Measurements from ENCODE around the gene PLA2G12A. TPM values are rescaled to one million over a fixed set of nuclear protein-coding genes. Genes with fewer than 3 reads are reported as not detected.

PLA2G12A gene
- total and polyA plus RNA-seq, 9 of the 15 experiments (the other 6 are each of a cell fraction or from before 2014, with no cell fraction given): 24.2 to 226 (median 80.5) TPM

- TF ChIP-seq MXD1 (CRISPR knock-in tag; IDR thresholded peaks at IDR 0.05; ENCODE audit: borderline replicate concordance, poor library complexity, severe bottlenecking) (no peak), SNIP1 (IDR thresholded peaks at IDR 0.05; ENCODE audit: low read depth) (no peak), SP1 (CRISPR knock-in tag; IDR thresholded peaks at IDR 0.05) (no peak), NFIC (IDR thresholded peaks at IDR 0.05) (no peak), ZNF124 (CRISPR knock-in tag; IDR thresholded peaks at IDR 0.05) (no peak), WHSC1 (IDR thresholded peaks at IDR 0.05; ENCODE audit: low read length) (no peak), ETV1 (tag; conservative IDR thresholded peaks at IDR 0.05; ENCODE audit: low read depth) (no peak)
These were observed 24.4 kb upstream of the PLA2G12A start (continued) for GRCh38 chr4:109754093-109754857.

GRCh38 chr4:109752525-109752924, 22.7 kb upstream of the PLA2G12A start:
- in situ Hi-C loops (cut with MboI): no loop called here
- no peak overlapping the region for H3K9ac ChIP-seq (ENCODE audit: insufficient read depth in 1 of 2, low read depth in 2 of 2, low read length in 2 of 2)
- no peaks in the 10 kb centered on the region for H4K20me1 ChIP-seq (replicated peaks; ENCODE audit: control insufficient read depth, insufficient read depth, low read length)
- intact Hi-C loops (cut with micrococcal nuclease): no loop called here
- FAIRE-seq (no peak), DNase-seq (ENCODE audit: extremely low read depth in 1 of 4, low spot score in 3 of 4) (no peak), ATAC-seq (no peak)
- H2AFZ ChIP-seq (ENCODE audit: low read depth, low read length): no peak overlapping the region
- H3K27ac ChIP-seq (ENCODE audit: extremely low read depth, low read depth, low read length): no peak overlapping the region
- TF ChIP-seq HBP1 (CRISPR knock-in tag; IDR thresholded peaks at IDR 0.05): no peak
- no peak for TF ChIP-seq TFAM (CRISPR knock-in tag; conservative IDR thresholded peaks at IDR 0.05)
- TF ChIP-seq SMARCE1 (IDR thresholded peaks at IDR 0.05): no peak
- TF ChIP-seq CSDE1 (IDR thresholded peaks at IDR 0.05): no peak
- TF ChIP-seq, protein P1, sequence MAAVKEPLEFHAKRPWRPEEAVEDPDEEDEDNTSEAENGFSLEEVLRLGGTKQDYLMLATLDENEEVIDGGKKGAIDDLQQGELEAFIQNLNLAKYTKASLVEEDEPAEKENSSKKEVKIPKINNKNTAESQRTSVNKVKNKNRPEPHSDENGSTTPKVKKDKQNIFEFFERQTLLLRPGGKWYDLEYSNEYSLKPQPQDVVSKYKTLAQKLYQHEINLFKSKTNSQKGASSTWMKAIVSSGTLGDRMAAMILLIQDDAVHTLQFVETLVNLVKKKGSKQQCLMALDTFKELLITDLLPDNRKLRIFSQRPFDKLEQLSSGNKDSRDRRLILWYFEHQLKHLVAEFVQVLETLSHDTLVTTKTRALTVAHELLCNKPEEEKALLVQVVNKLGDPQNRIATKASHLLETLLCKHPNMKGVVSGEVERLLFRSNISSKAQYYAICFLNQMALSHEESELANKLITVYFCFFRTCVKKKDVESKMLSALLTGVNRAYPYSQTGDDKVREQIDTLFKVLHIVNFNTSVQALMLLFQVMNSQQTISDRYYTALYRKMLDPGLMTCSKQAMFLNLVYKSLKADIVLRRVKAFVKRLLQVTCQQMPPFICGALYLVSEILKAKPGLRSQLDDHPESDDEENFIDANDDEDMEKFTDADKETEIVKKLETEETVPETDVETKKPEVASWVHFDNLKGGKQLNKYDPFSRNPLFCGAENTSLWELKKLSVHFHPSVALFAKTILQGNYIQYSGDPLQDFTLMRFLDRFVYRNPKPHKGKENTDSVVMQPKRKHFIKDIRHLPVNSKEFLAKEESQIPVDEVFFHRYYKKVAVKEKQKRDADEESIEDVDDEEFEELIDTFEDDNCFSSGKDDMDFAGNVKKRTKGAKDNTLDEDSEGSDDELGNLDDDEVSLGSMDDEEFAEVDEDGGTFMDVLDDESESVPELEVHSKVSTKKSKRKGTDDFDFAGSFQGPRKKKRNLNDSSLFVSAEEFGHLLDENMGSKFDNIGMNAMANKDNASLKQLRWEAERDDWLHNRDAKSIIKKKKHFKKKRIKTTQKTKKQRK (IDR thresholded peaks at IDR 0.05; ENCODE audit: borderline replicate concordance, low read depth, low read length): no peak
- TF ChIP-seq ATF2 (CRISPR knock-in tag; IDR thresholded peaks at IDR 0.05): no peak
- TF ChIP-seq MAZ (CRISPR knock-in tag; conservative IDR thresholded peaks at IDR 0.05 in 1 of 2, IDR thresholded peaks at IDR 0.05 in 1 of 2): no peak
- TF ChIP-seq ZNF316 (IDR thresholded peaks at IDR 0.05): no peak
- no peaks in the 10 kb centered on the region for H3K9me3 ChIP-seq (replicated peaks; ENCODE audit: control insufficient read depth, insufficient read depth, low read depth, low read length)
- H3K4me1 ChIP-seq (replicated peaks in 1 of 2; ENCODE audit: control insufficient read depth in 2 of 2, insufficient read depth in 2 of 2, low read length in 2 of 2): peaks cover 0 to 10% of the 10 kb centered on the region in 2 experiments; a peak in 2 of 5 replicates
- H3K36me3 ChIP-seq (ENCODE audit: control insufficient read depth, insufficient read depth, low read length): no peaks in the 10 kb centered on the region
- H3K9me1 ChIP-seq (ENCODE audit: control insufficient read depth, insufficient read depth, low read length): no peaks in the 10 kb centered on the region
- H3K4me3 ChIP-seq: no peak overlapping the region
- H3K79me2 ChIP-seq (ENCODE audit: control insufficient read depth, insufficient read depth, low read length): no peaks in the 10 kb centered on the region
- CTCF ChIA-PET (ENCODE audit: low intra/inter-chr PET ratio): no interaction called here
- H3K4me2 ChIP-seq (ENCODE audit: insufficient read depth, low read length): no peak overlapping the region
- 11% methylated on average over 1 of the region's 1 CpG for WGBS (ENCODE audit: insufficient coverage, low coverage, missing lambda C conversion rate)
- POLR2A ChIA-PET: interaction anchor here (1.3 kb wide), 1 partner anchor 16 kb away, joined by 4 read pairs; no protein-coding TSS in a partner anchor
- H3K27me3 ChIP-seq (ENCODE audit: control insufficient read depth in 2 of 2, insufficient read depth in 2 of 2, low read length in 2 of 2): no peaks in the 10 kb centered on the region
- BruUV-seq (replicated peaks): no TSS peak

Data from K562 (cell line).